ENCODE results near the gene ARFGAP1. TPM values are rescaled to one million over a fixed set of nuclear protein-coding genes. Genes with fewer than 3 reads are reported as not detected.

ARFGAP1 gene
- total RNA-seq, 1 donor from 2014 or later = 220 TPM

DNA sequence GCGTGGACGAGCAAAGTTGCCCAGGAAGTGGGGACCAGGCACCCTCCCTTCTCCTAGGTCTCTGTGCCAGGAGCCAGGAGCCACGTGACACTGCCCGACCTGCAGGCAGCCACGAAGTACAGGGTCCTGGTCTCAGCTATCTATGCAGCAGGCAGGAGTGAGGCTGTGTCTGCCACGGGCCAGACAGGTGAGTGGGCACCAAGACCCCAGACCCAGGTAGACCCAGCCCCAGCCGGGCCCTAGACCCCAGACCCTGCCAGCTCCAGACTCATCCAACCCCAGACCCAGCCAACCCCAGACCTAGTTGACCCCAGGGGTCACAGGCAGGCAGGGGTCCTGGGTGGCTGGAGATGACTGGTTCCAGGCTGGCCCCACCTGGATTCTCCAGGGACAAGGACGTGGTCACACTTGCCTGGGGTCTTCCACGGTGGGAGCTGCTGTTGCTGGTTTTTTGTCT is 41.4 kb downstream of the ARFGAP1 start:
- Histone ChIP-seq H3K4me1 (ENCODE audit: insufficient read depth, low read length) (no peaks in the 10 kb centered on the region), H3K79me2 (ENCODE audit: insufficient read depth, low read length) (no peaks in the 10 kb centered on the region), H3K4me3 (ENCODE audit: insufficient read depth, low read depth, low read length) (no peak overlapping the region), H4K20me1 (ENCODE audit: insufficient read depth, low read length) (peaks cover 5% of the 10 kb centered on the region), H3K36me3 (ENCODE audit: insufficient read depth, low read length) (no peaks in the 10 kb centered on the region), H3K9me3 (ENCODE audit: insufficient read depth, low read depth, low read length) (no peaks in the 10 kb centered on the region), H3K9ac (ENCODE audit: low read length) (no peak overlapping the region), H3K27me3 (ENCODE audit: insufficient read depth, low read length) (no peaks in the 10 kb centered on the region), H3K4me2 (ENCODE audit: low read length) (no peak overlapping the region), H3K27ac (ENCODE audit: low read depth, low read length) (no peak overlapping the region), H2AFZ (ENCODE audit: low read depth, low read length) (no peak overlapping the region)
- H3K9me3 Mint-ChIP-seq (ENCODE audit: unreplicated experiment) = no peaks in the 10 kb centered on the region
- peaks cover 3% of the 10 kb centered on the region for H3K4me1 Mint-ChIP-seq (ENCODE audit: low read depth, unreplicated experiment)
- no peak overlapping the region for H3K4me3 Mint-ChIP-seq (ENCODE audit: unreplicated experiment)
- peaks cover 8% of the 10 kb centered on the region for H3K27me3 Mint-ChIP-seq (ENCODE audit: low read depth, unreplicated experiment)
- no peaks in the 10 kb centered on the region for H3K36me3 Mint-ChIP-seq (ENCODE audit: low read depth, unreplicated experiment)
- TF ChIP-seq, protein P1, sequence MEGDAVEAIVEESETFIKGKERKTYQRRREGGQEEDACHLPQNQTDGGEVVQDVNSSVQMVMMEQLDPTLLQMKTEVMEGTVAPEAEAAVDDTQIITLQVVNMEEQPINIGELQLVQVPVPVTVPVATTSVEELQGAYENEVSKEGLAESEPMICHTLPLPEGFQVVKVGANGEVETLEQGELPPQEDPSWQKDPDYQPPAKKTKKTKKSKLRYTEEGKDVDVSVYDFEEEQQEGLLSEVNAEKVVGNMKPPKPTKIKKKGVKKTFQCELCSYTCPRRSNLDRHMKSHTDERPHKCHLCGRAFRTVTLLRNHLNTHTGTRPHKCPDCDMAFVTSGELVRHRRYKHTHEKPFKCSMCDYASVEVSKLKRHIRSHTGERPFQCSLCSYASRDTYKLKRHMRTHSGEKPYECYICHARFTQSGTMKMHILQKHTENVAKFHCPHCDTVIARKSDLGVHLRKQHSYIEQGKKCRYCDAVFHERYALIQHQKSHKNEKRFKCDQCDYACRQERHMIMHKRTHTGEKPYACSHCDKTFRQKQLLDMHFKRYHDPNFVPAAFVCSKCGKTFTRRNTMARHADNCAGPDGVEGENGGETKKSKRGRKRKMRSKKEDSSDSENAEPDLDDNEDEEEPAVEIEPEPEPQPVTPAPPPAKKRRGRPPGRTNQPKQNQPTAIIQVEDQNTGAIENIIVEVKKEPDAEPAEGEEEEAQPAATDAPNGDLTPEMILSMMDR (IDR thresholded peaks at IDR 0.05; ENCODE audit: insufficient read depth, low read depth, low read length) = no peak
- TF ChIP-seq EZH2 (IDR thresholded peaks at IDR 0.05; ENCODE audit: insufficient read depth, low read length) = no peak
- FAIRE-seq (no peak), DNase-seq (ENCODE audit: low read depth) (no peak)
- no peak overlapping the region for H3K27ac Mint-ChIP-seq (ENCODE audit: unreplicated experiment)

DNA sequence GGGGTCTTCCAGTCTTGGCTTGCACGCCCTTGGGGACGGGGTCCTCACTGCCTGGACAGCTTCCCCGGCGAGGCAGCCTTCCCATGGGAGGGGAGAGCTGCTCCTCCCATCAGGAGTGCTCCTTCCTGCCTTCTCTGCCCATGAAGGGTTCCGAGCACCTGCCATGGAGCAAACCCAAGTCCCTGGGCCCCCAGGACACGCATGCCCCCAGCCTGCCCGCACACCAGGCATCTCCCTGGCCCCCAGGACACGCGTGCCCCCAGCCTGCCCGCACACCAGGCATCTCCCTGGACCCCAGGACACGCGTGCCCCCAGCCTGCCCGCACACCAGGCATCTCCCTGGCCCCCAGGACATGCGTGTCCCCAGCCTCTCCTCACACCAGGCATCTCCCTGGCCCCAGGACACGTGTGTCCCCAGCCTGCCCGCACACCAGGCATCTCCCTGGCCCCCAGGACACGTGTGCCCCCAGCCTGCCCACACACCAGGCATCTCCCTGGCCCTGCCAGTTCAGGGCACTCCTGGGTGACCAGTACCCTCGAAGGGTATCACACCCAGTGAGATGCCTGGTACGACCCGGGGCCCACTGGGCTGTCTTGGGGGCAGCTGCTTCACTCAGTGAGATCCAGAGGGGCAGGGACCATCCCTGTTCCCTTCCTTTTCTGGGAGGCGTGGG is 42.1 kb downstream of the ARFGAP1 start:
- H3K4me2 ChIP-seq (ENCODE audit: low read length) = no peak overlapping the region
- Mint-ChIP-seq H3K27me3 (ENCODE audit: low read depth, unreplicated experiment) (peaks cover 9% of the 10 kb centered on the region), H3K4me1 (ENCODE audit: low read depth, unreplicated experiment) (peaks cover 3% of the 10 kb centered on the region), H3K36me3 (ENCODE audit: low read depth, unreplicated experiment) (no peaks in the 10 kb centered on the region), H3K27ac (ENCODE audit: unreplicated experiment) (no peak overlapping the region), H3K9me3 (ENCODE audit: unreplicated experiment) (no peaks in the 10 kb centered on the region), H3K4me3 (ENCODE audit: unreplicated experiment) (no peak overlapping the region)
- TF ChIP-seq EZH2 (IDR thresholded peaks at IDR 0.05; ENCODE audit: insufficient read depth, low read length) = no peak
- TF ChIP-seq, protein P1 (IDR thresholded peaks at IDR 0.05; ENCODE audit: insufficient read depth, low read depth, low read length) = no peak
- H3K27me3 ChIP-seq (ENCODE audit: insufficient read depth, low read length) = no peaks in the 10 kb centered on the region
- FAIRE-seq = no peak
- H4K20me1 ChIP-seq (ENCODE audit: insufficient read depth, low read length) = peaks cover 3% of the 10 kb centered on the region
- H3K9me3 ChIP-seq (ENCODE audit: insufficient read depth, low read depth, low read length) = no peaks in the 10 kb centered on the region
- H2AFZ ChIP-seq (ENCODE audit: low read depth, low read length) = no peak overlapping the region
- no peaks in the 10 kb centered on the region for H3K36me3 ChIP-seq (ENCODE audit: insufficient read depth, low read length)
- no peak overlapping the region for H3K9ac ChIP-seq (ENCODE audit: low read length)
- H3K4me1 ChIP-seq (ENCODE audit: insufficient read depth, low read length) = no peaks in the 10 kb centered on the region
- no peaks in the 10 kb centered on the region for H3K79me2 ChIP-seq (ENCODE audit: insufficient read depth, low read length)
- H3K27ac ChIP-seq (ENCODE audit: low read depth, low read length) = no peak overlapping the region
- no peak overlapping the region for H3K4me3 ChIP-seq (ENCODE audit: insufficient read depth, low read depth, low read length)
- no peak for DNase-seq (ENCODE audit: low read depth)

DNA sequence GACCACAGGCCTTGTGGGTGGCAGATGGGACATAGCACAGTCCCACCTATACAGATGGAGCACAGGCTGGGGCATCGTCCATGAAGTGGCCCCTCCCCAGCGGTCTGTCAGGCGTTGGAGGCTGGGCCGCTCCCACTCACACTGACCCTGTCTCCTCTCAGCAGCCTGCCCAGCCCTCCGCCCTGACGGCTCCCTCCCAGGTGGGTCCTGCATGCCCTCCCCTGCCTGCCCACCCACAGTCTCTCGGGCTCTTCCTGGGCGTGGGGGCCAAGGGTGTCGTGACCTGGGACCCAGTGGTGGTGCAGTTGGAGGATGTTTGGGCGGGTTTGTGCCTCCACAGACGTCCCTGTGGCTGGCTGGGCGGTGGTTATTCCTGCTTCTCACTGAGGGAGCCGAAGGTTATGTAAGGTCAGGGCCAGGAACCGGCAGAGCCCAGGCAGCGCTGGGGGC is 42.7 kb downstream of the ARFGAP1 start:
- Mint-ChIP-seq H3K27me3 (ENCODE audit: low read depth, unreplicated experiment) (peaks cover 9% of the 10 kb centered on the region), H3K27ac (ENCODE audit: unreplicated experiment) (no peak overlapping the region), H3K4me1 (ENCODE audit: low read depth, unreplicated experiment) (peaks cover 3% of the 10 kb centered on the region), H3K36me3 (ENCODE audit: low read depth, unreplicated experiment) (no peaks in the 10 kb centered on the region), H3K4me3 (ENCODE audit: unreplicated experiment) (no peak overlapping the region), H3K9me3 (ENCODE audit: unreplicated experiment) (no peaks in the 10 kb centered on the region)
- no peaks in the 10 kb centered on the region for H3K27me3 ChIP-seq (ENCODE audit: insufficient read depth, low read length)
- H3K79me2 ChIP-seq (ENCODE audit: insufficient read depth, low read length) = no peaks in the 10 kb centered on the region
- no peaks in the 10 kb centered on the region for H4K20me1 ChIP-seq (ENCODE audit: insufficient read depth, low read length)
- no peaks in the 10 kb centered on the region for H3K4me1 ChIP-seq (ENCODE audit: insufficient read depth, low read length)
- DNase-seq (ENCODE audit: low read depth) (no peak), FAIRE-seq (no peak)
- no peak overlapping the region for H3K4me3 ChIP-seq (ENCODE audit: insufficient read depth, low read depth, low read length)
- no peak overlapping the region for H3K4me2 ChIP-seq (ENCODE audit: low read length)
- H3K36me3 ChIP-seq (ENCODE audit: insufficient read depth, low read length) = no peaks in the 10 kb centered on the region
- no peaks in the 10 kb centered on the region for H3K9me3 ChIP-seq (ENCODE audit: insufficient read depth, low read depth, low read length)
- H3K9ac ChIP-seq (ENCODE audit: low read length) = no peak overlapping the region
- no peak overlapping the region for H2AFZ ChIP-seq (ENCODE audit: low read depth, low read length)
- no peak for TF ChIP-seq EZH2 (IDR thresholded peaks at IDR 0.05; ENCODE audit: insufficient read depth, low read length)
- TF ChIP-seq, protein P1 (IDR thresholded peaks at IDR 0.05; ENCODE audit: insufficient read depth, low read depth, low read length) = no peak
- H3K27ac ChIP-seq (ENCODE audit: low read depth, low read length) = no peak overlapping the region
